Kidney capillary endothelial cell (primary cell): ENCODE measurements around the gene RABGEF1.
"Not testable (repeated sequence)": the region's sequence is repeated elsewhere in the genome, so short reads cannot be mapped to it uniquely, and the experiment has no call there.

Experiments used
- DNase-seq: peaks from one replicate; pipeline ENCODE4 v3.0.0-alpha.2; 2018; ENCODE audit warnings: low spot score

RABGEF1 gene

GRCh38 chr7:66765322-66766025 lies 24.9 kb downstream of the RABGEF1 start:
- not testable (repeated sequence) for DNase-seq

GRCh38 chr7:66766041-66766440 lies 25.5 kb downstream of the RABGEF1 start:
- DNase-seq: no peak

GRCh38 chr7:66767486-66767885 lies 27.0 kb downstream of the RABGEF1 start:
- DNase-seq: not testable (repeated sequence)

GRCh38 chr7:66768865-66769832 lies 28.6 kb downstream of the RABGEF1 start:
- no peak for DNase-seq

GRCh38 chr7:66769833-66770512 lies 29.4 kb downstream of the RABGEF1 start:
- no peak for DNase-seq

- DNase-seq: no peak
Measured at GRCh38 chr7:66771795-66772194, 31.3 kb downstream of the RABGEF1 start.

- DNase-seq: not testable (repeated sequence)
Measured at GRCh38 chr7:66773744-66774143, 33.2 kb downstream of the RABGEF1 start.

- not testable (repeated sequence) for DNase-seq
Measured at GRCh38 chr7:66776383-66776782, 35.9 kb downstream of the RABGEF1 start.

- no peak for DNase-seq
Measured at GRCh38 chr7:66776800-66777442, 36.4 kb downstream of the RABGEF1 start.

- no peak for DNase-seq
Measured at GRCh38 chr7:66778201-66778600, 37.7 kb downstream of the RABGEF1 start.

GRCh38 chr7:66779669-66780409 lies 39.3 kb downstream of the RABGEF1 start:
- DNase-seq: peak; percentile 63

GRCh38 chr7:66781408-66782090 lies 41.0 kb downstream of the RABGEF1 start:
- no peak for DNase-seq

- not testable (repeated sequence) for DNase-seq
Measured at GRCh38 chr7:66782875-66783274, 42.3 kb downstream of the RABGEF1 start.

GRCh38 chr7:66783887-66784595 lies 43.5 kb downstream of the RABGEF1 start:
- DNase-seq: not testable (repeated sequence)

- DNase-seq: no peak
Measured at GRCh38 chr7:66790196-66790595, 49.7 kb downstream of the RABGEF1 start.

- no peak for DNase-seq
Measured at GRCh38 chr7:66790725-66791124, 50.2 kb downstream of the RABGEF1 start.

- no peak for DNase-seq
Measured at GRCh38 chr7:66800591-66800990, 60.1 kb downstream of the RABGEF1 start.

- DNase-seq: no peak
Measured at GRCh38 chr7:66804001-66804400, 63.5 kb downstream of the RABGEF1 start.

GRCh38 chr7:66807736-66808135 lies 67.2 kb downstream of the RABGEF1 start:
- no peak for DNase-seq

GRCh38 chr7:66810716-66811115 lies 70.2 kb downstream of the RABGEF1 start:
- no peak for DNase-seq
